ENCODE results near the gene OSBPL9. TPM values are rescaled to one million over a fixed set of nuclear protein-coding genes. Genes with fewer than 3 reads are reported as not detected.

The OSBPL9 gene
- total and polyA plus RNA-seq, 2 experiments from 2014 or later: 71.0 to 288 TPM

DNA sequence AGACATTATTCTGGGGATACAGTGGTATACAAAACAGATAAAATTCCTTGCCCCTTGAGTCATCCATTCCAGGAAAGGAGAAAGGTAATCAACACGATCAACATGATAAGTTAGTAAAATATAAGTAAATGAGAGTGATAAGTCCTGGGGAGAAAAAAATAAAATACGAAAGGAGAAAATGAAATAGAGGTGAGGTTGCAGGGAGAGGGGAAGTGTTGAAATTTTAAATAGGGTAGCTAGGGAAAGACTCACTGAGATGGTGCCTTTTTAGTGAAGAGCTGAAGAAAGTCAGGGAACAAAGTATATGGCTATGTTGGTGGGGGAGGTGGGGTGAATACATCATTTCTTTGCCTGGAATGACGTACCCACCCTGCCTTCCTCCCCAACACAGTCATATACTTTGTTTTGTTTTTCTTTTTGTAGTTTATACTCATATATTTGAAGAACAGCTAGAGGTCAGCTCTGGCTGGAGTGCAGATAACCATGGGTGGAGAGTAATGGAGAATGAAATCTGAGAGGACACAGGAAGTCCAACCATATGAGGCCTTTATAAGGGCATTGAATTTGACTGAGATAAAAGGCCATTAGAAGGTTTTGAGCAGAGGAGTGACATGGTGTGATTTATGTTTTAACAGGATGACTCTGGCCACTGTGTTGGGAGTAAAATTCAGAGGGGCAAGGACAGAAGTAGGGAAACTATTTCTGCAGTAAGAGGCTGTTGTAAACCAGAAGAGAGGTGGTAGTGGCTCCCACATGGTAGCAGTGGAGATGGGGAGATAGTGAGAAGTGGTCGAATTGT is 54.8 kb downstream of the OSBPL9 start:
- Histone ChIP-seq H3K27me3 (no peaks in the 10 kb centered on the region), H3K9me3 (ENCODE audit: low read depth) (no peaks in the 10 kb centered on the region), H3K4me2 (no peak overlapping the region), H2AFZ (no peak overlapping the region), H3K36me3 (replicated peaks; ENCODE audit: insufficient read depth, low read depth) (no peaks in the 10 kb centered on the region), H4K20me1 (ENCODE audit: insufficient read depth, poor library complexity, severe bottlenecking) (no peaks in the 10 kb centered on the region), H3K4me1 (ENCODE audit: insufficient read depth) (peaks cover 11% of the 10 kb centered on the region), H3K4me3 (no peak overlapping the region), H3K79me2 (peaks cover 54% of the 10 kb centered on the region), H3K27ac (no peak overlapping the region), H3K9me2 (replicated peaks; ENCODE audit: insufficient read depth) (no peaks in the 10 kb centered on the region)
- DNase-seq (ENCODE audit: low spot score): no peak
- 66% methylated on average over 4 of the region's 4 CpGs for WGBS (ENCODE audit: low lambda C conversion rate, missing lambda C conversion rate)
- TF ChIP-seq EZH2phosphoT487 (IDR thresholded peaks at IDR 0.05; ENCODE audit: low read depth, severe bottlenecking, unreplicated experiment) (no peak), EZH2 (IDR thresholded peaks at IDR 0.05; ENCODE audit: borderline replicate concordance) (no peak)
- TF ChIP-seq, protein P1, sequence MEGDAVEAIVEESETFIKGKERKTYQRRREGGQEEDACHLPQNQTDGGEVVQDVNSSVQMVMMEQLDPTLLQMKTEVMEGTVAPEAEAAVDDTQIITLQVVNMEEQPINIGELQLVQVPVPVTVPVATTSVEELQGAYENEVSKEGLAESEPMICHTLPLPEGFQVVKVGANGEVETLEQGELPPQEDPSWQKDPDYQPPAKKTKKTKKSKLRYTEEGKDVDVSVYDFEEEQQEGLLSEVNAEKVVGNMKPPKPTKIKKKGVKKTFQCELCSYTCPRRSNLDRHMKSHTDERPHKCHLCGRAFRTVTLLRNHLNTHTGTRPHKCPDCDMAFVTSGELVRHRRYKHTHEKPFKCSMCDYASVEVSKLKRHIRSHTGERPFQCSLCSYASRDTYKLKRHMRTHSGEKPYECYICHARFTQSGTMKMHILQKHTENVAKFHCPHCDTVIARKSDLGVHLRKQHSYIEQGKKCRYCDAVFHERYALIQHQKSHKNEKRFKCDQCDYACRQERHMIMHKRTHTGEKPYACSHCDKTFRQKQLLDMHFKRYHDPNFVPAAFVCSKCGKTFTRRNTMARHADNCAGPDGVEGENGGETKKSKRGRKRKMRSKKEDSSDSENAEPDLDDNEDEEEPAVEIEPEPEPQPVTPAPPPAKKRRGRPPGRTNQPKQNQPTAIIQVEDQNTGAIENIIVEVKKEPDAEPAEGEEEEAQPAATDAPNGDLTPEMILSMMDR (IDR thresholded peaks at IDR 0.05; ENCODE audit: poor library complexity): no peak

DNA sequence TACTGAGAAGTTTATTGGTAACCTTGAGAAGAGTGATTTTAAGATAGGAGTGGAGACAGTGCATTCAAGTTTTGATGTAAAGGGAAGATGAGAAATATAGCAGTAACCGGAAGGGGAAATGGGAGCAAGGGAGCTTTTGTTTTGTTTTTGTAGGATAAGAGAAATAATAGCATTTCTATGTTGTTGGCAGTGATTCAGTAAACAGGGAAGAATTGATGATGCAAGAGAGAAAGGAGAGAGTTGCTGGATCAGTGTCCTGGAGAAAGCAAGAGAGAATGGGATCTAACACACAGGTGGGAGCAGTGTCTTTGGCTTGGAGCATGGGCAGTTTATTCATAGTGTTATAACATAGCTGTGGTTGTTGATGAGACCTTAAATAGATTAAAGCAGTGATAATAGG is 56.4 kb downstream of the OSBPL9 start:
- WGBS (ENCODE audit: low lambda C conversion rate, missing lambda C conversion rate): 97% methylated on average over 1 of the region's 1 CpG
- no peaks in the 10 kb centered on the region for H3K27me3 ChIP-seq

DNA sequence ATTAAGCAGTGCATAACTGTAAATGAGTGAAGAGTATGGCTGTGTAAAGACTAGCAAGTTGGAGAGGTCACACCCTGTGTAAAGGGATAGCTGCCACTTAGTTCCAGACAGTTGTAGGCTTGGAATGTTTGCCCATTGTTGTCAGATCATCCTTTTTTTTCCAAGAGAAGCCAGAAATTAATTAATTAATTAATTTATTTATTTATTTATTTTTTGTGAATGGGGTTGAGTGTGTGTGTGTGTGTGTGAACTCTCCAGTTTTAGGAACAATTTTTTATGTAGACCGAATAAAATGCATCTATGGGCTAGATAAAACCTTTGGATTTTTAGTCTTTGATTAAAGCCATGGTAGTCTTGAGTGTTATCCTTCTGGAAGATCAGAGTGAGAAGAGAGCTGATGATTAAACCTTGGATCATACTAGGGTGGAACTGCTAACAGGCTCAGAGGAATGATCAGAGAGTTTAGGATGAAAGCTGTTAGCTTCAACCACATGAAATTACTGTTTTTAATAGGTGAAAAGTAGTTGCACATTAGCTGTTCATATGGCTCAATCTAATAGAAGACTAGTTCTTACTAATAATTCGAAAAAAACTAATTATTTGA is 58.4 kb downstream of the OSBPL9 start:
- Histone ChIP-seq H3K4me2 (no peak overlapping the region), H3K4me1 (ENCODE audit: insufficient read depth) (peaks cover 11% of the 10 kb centered on the region), H3K27me3 (no peaks in the 10 kb centered on the region), H3K27ac (no peak overlapping the region), H3K4me3 (no peak overlapping the region), H3K79me2 (peaks cover 32% of the 10 kb centered on the region), H2AFZ (no peak overlapping the region), H3K9me2 (replicated peaks; ENCODE audit: insufficient read depth) (no peaks in the 10 kb centered on the region), H3K9me3 (ENCODE audit: low read depth) (no peaks in the 10 kb centered on the region), H3K36me3 (replicated peaks; ENCODE audit: insufficient read depth, low read depth) (no peaks in the 10 kb centered on the region), H4K20me1 (ENCODE audit: insufficient read depth, poor library complexity, severe bottlenecking) (no peaks in the 10 kb centered on the region)
- TF ChIP-seq, protein P1 (IDR thresholded peaks at IDR 0.05; ENCODE audit: poor library complexity): no peak
- TF ChIP-seq EZH2 (IDR thresholded peaks at IDR 0.05; ENCODE audit: borderline replicate concordance) (no peak), EZH2phosphoT487 (IDR thresholded peaks at IDR 0.05; ENCODE audit: low read depth, severe bottlenecking, unreplicated experiment) (no peak)
- 96% methylated on average over 2 of the region's 2 CpGs for WGBS (ENCODE audit: low lambda C conversion rate, missing lambda C conversion rate)
- no peak for DNase-seq (ENCODE audit: low spot score)

More for the DNA sequence above, 56.4 kb downstream of the OSBPL9 start:
- no peak for DNase-seq (ENCODE audit: low spot score)
- Histone ChIP-seq H3K79me2 (peaks cover 39% of the 10 kb centered on the region), H3K4me3 (no peak overlapping the region), H3K27ac (no peak overlapping the region), H2AFZ (no peak overlapping the region), H3K4me1 (ENCODE audit: insufficient read depth) (peaks cover 11% of the 10 kb centered on the region), H3K9me2 (replicated peaks; ENCODE audit: insufficient read depth) (no peaks in the 10 kb centered on the region), H3K36me3 (replicated peaks; ENCODE audit: insufficient read depth, low read depth) (no peaks in the 10 kb centered on the region), H4K20me1 (ENCODE audit: insufficient read depth, poor library complexity, severe bottlenecking) (no peaks in the 10 kb centered on the region), H3K4me2 (no peak overlapping the region), H3K9me3 (ENCODE audit: low read depth) (no peaks in the 10 kb centered on the region)
- TF ChIP-seq EZH2 (IDR thresholded peaks at IDR 0.05; ENCODE audit: borderline replicate concordance) (no peak), EZH2phosphoT487 (IDR thresholded peaks at IDR 0.05; ENCODE audit: low read depth, severe bottlenecking, unreplicated experiment) (no peak)
- TF ChIP-seq, protein P1 (IDR thresholded peaks at IDR 0.05; ENCODE audit: poor library complexity): no peak
